Putamen (tissue), 1 donor: Measurements from ENCODE around the gene R3HCC1L.

ENCODE experiments used
- DNase-seq: peaks from one replicate; pipeline ENCODE4 v3.0.0-alpha.2; 2016; ENCODE audit warnings: low spot score

R3HCC1L gene

GRCh38 chr10:98134431-98135221, at the start of gene R3HCC1L:
Gene R3HCC1L (plus strand): TSS chr10:98134657. CDS start chr10:98208115, 73,458 bp downstream.
- peak; percentile 88 for DNase-seq

GRCh38 chr10:98085238-98085637, 49.2 kb upstream of the R3HCC1L start:
- DNase-seq, result no peak

- no peak for DNase-seq
Measured at GRCh38 chr10:98086837-98087708, 47.4 kb upstream of the R3HCC1L start.

DNA sequence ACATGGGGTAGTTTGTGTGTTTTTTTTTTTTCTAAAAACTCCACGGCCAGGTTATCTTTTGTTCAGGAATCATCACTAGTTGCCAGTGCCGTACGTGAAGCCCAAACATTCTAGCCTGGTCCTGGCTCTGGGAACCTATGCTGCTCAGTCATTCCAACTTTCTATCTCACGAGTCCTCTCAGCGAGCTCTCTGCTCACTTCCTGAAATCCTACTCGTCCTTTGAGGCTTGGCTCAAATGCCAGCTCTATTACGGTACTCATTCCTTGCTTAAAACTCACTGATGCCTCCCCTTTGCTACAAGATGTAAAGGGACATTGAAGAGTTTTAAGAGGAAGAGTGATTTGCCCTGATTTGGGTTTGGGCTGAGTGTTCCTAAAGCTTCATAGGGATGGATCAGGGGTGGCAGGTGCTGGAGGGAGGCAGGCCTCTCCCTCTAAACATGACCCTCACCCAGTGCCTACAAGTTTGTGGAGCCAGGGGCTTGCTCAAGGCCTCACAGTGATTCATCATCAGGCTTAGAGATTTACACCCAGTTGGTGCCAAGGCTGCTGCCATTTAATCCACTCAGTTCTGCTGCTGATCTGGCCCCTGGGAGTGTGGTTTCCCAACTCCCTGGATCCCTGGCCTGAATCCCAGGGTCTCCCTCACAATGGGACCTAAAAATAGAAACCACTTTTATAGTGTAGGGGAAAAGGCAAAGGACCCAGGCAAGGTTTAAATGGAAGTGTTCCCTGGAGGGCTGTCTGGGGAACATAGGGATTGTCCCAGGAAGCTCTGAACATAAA, 46.1 kb upstream of the R3HCC1L start:
- no peak for DNase-seq

- no peak for DNase-seq
Measured at GRCh38 chr10:98090822-98091221, 43.6 kb upstream of the R3HCC1L start.

DNA sequence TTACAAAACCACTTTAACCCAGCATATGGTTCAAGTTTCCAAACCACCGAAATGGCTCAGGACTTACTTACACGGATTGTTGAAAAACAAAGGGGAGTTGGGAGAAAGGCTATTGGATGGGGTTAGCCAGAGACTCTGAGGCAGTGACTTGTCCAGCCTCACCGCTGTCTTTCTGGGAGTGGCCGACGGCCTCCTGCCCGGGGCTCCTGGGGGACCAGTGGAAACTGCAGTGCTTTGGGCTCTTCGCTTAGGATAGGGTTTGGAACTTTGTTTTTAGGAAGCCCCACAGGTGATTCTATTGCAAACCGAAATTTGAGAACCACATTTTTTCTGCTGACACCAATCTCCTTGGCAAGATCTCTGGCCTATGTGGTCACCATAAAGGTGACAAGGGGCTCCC, 38.1 kb upstream of the R3HCC1L start:
- no peak for DNase-seq

DNA sequence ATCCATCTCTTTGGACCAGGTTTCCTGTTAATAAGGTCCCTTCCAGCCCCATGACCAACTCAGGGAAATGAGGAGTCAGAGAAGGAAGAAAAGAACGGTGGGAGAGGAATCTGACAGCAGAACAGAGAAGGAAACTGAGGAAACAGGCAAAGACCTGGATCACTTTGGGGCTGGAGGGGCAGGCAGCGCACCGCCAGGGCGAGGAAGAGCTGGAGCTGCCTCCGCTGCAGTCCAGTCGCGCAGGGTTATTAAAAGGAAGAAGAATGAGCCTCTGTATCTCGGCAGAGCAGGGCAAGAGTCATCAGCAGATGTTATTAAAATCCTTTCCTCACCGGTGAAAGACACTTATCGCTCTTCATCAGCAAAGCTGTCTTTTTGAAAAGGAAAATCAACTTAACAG, 37.7 kb upstream of the R3HCC1L start:
- no peak for DNase-seq

GRCh38 chr10:98097175-98097574, 37.3 kb upstream of the R3HCC1L start:
- no peak for DNase-seq

- no peak for DNase-seq
Measured at GRCh38 chr10:98097616-98098015, 36.8 kb upstream of the R3HCC1L start.

DNA sequence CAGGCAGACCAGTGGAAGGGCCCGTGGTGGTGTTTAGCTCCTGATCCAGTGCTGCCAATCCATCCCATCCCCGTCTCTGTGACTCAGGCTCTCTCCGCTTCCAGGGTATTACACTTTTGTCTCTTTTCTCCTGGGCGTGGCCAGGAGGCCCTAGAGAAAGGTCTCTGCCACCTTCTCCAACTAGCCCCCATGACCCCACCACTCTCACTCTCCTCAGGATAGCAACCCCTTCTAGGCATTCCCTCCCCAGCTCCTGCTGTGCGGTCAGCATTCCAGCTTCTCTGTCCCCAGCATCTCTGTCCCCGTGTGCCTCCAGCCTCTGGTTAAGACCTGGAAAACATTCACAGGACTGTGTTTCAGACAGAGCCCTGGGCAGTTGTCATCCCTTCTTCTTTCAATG, 36.2 kb upstream of the R3HCC1L start:
- no peak for DNase-seq

DNA sequence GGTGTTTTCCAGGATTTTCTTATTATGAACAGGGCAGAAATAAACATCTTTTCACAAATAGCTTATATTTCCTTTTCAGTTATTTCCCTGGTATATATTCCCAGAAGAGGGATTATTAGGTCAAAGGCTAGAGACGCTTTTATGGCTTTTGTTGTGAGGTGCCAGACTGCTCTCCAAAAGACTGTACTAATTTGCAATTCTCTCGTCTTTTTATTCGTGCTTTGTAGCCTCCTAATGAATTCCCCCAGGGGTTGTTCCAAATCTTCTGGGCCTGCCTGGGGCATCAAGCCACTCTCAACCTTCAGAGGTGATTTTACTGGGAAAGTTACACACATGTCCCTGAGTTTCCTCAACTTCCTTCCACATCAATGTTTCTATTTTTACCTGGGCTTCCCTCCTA, 34.0 kb upstream of the R3HCC1L start:
- DNase-seq, result no peak

GRCh38 chr10:98101366-98101765, 33.1 kb upstream of the R3HCC1L start:
- no peak for DNase-seq

DNA sequence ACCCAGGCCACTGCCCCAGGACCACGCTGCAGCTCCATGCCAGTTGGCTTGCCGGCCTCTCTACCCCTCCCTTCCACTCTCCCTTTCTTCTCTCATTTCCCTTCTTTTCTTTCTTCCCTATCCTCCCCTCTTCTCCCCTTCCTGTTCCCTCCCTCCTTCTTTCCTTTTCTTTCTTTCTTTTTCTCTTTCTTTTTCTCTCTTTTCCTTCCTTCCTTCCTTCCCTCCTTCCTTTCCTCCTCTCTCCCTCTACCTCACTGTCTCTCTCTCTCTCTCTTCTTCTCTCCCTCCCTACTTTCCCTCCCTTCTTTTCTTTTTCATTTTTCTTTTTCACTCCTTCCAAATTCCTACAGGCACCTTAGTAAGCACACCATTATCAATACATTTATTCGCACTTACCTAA, 30.3 kb upstream of the R3HCC1L start:
- no peak for DNase-seq

DNA sequence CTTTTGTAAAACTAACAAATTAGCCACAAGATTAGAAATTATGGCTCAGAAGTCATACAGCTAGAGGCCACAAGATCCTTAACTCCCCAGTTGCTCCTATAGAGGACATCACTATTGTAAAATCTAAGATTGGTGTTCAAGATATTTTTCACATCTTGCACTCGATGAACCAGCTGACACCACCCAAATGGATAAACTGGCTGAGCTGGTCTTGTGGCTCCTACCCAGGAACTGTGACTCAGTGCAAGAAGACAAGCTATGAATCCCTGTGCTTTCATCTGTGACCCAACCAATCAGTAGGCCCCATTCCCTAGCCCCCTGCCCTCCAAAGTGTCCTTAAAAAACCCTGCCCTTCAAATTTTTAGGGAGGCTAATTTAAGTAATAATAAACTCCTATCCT, 27.9 kb upstream of the R3HCC1L start:
- no peak for DNase-seq

- DNase-seq, result no peak
Measured at GRCh38 chr10:98107644-98108430, 26.6 kb upstream of the R3HCC1L start.

- no peak for DNase-seq
Measured at GRCh38 chr10:98110356-98110755, 24.1 kb upstream of the R3HCC1L start.

GRCh38 chr10:98115031-98115787, 19.2 kb upstream of the R3HCC1L start:
- DNase-seq, result no peak

GRCh38 chr10:98119891-98120290, 14.6 kb upstream of the R3HCC1L start:
- DNase-seq, result no peak

GRCh38 chr10:98125940-98126631, 8.4 kb upstream of the R3HCC1L start:
- no peak for DNase-seq

DNA sequence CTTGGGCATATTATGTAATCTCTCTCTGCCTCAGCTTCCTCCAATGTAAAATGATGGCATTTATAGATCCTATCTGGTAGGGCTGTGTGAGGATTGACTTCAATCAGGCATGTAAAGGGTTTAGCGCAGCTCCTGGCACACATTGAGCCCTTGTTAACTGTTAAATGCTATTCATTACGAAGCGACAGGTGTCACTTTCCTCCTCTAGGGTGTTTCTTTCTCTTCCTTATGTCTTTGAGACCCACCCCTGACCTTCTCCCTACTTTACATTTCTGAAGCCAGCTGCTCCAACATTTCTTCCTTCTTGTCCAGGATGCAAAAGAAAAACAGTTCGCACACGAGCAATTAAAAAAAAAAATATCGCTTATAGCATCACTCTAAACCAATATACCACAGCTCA, 5.7 kb upstream of the R3HCC1L start:
- DNase-seq, result no peak
